Neural cell (in vitro differentiated cells): Measurements from ENCODE around the gene SESN1.

Experiments used
- EZH2 ChIP-seq: fragments of 200-600, 300-800 bp; shearing (Covaris generic), sonication (generic); IDR thresholded peaks from 2 replicates; pipeline ENCODE4 v1.6.1; 2014; ENCODE audit warnings: antibody characterized with exemption, low read length, borderline replicate concordance, mild to moderate bottlenecking; ENCODE audit not compliant: insufficient read depth, poor library complexity, severe bottlenecking
- MXI1 ChIP-seq: fragments of 450-650 bp; conservative IDR thresholded peaks from 2 replicates; pipeline ENCODE4 v1.6.1; 2014; ENCODE audit warnings: antibody characterized with exemption, mild to moderate bottlenecking; ENCODE audit not compliant: poor library complexity, severe bottlenecking
- POLR2AphosphoS5 ChIP-seq: IDR thresholded peaks from 2 replicates; pipeline ENCODE4 v1.6.1; 2012
- RAD21 ChIP-seq: fragments of 450-650 bp; conservative IDR thresholded peaks from 2 replicates; pipeline ENCODE4 v1.6.1; 2014; ENCODE audit warnings: antibody characterized with exemption, mild to moderate bottlenecking, moderate library complexity
- TAF1 ChIP-seq: IDR thresholded peaks from 2 replicates; pipeline ENCODE4 v1.6.1; 2012; ENCODE audit warnings: low read depth
- TF ChIP-seq, protein P1 (sequence below): fragments of 450-650 bp; IDR thresholded peaks from 2 replicates; pipeline ENCODE4 v1.5.1; 2014; ENCODE audit warnings: antibody characterized with exemption, mild to moderate bottlenecking, moderate library complexity; ENCODE audit not compliant: poor library complexity, severe bottlenecking
- TF ChIP-seq, protein P2 (sequence below): IDR thresholded peaks from 2 replicates; pipeline ENCODE4 v1.6.1; 2012; ENCODE audit warnings: borderline replicate concordance

DNA sequence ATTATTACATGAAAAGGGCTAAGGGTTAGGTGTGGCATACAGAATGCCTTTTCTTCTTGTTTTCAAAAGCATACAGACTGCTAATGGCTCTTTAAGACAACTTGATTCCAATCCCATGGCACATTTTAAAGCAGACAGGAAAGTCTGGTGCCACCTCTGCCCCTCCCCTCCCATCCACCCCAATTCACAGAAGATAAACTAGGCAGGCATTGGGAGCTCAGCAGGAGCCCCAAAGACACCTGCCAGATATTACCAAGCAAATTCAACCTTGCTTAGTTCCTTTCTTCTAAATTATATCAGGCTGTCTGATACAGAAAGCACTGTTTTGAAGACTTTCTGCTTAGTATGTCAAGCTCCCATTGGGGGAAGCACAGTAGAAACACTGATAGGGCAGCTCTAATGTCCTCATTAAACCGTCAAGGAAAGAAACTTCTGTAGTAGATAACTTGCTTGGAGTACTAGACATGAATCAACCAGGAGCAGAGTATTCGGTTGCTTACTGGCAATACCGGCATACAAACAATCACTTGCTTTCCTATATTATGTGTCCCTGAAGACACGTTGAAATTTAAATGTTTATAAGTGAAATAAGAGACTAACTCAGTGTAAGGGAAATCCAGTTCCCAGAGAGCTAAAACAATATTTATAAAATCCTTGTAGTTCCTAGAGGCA lies 13.0 kb downstream of the SESN1 start:
- TF ChIP-seq, protein P1, sequence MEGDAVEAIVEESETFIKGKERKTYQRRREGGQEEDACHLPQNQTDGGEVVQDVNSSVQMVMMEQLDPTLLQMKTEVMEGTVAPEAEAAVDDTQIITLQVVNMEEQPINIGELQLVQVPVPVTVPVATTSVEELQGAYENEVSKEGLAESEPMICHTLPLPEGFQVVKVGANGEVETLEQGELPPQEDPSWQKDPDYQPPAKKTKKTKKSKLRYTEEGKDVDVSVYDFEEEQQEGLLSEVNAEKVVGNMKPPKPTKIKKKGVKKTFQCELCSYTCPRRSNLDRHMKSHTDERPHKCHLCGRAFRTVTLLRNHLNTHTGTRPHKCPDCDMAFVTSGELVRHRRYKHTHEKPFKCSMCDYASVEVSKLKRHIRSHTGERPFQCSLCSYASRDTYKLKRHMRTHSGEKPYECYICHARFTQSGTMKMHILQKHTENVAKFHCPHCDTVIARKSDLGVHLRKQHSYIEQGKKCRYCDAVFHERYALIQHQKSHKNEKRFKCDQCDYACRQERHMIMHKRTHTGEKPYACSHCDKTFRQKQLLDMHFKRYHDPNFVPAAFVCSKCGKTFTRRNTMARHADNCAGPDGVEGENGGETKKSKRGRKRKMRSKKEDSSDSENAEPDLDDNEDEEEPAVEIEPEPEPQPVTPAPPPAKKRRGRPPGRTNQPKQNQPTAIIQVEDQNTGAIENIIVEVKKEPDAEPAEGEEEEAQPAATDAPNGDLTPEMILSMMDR, result no peak
- TF ChIP-seq TAF1, result no peak
- no peak for TF ChIP-seq RAD21
- no peak for TF ChIP-seq POLR2AphosphoS5
- TF ChIP-seq, protein P2, sequence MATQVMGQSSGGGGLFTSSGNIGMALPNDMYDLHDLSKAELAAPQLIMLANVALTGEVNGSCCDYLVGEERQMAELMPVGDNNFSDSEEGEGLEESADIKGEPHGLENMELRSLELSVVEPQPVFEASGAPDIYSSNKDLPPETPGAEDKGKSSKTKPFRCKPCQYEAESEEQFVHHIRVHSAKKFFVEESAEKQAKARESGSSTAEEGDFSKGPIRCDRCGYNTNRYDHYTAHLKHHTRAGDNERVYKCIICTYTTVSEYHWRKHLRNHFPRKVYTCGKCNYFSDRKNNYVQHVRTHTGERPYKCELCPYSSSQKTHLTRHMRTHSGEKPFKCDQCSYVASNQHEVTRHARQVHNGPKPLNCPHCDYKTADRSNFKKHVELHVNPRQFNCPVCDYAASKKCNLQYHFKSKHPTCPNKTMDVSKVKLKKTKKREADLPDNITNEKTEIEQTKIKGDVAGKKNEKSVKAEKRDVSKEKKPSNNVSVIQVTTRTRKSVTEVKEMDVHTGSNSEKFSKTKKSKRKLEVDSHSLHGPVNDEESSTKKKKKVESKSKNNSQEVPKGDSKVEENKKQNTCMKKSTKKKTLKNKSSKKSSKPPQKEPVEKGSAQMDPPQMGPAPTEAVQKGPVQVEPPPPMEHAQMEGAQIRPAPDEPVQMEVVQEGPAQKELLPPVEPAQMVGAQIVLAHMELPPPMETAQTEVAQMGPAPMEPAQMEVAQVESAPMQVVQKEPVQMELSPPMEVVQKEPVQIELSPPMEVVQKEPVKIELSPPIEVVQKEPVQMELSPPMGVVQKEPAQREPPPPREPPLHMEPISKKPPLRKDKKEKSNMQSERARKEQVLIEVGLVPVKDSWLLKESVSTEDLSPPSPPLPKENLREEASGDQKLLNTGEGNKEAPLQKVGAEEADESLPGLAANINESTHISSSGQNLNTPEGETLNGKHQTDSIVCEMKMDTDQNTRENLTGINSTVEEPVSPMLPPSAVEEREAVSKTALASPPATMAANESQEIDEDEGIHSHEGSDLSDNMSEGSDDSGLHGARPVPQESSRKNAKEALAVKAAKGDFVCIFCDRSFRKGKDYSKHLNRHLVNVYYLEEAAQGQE, result no peak
- TF ChIP-seq EZH2, result no peak
- no peak for TF ChIP-seq MXI1
